ENCODE measurements around the gene NEDD4L. TPM values are rescaled to one million over a fixed set of nuclear protein-coding genes. Genes with fewer than 3 reads are reported as not detected.
"Not testable (repeated sequence)": the region's sequence is repeated elsewhere in the genome, so short reads cannot be mapped to it uniquely, and the experiment has no call there.

The NEDD4L gene
- polyA plus RNA-seq, 1 donor (not counting 4 experiments of a cell fraction or from before 2014, with no cell fraction given), result 52.6 TPM

DNA sequence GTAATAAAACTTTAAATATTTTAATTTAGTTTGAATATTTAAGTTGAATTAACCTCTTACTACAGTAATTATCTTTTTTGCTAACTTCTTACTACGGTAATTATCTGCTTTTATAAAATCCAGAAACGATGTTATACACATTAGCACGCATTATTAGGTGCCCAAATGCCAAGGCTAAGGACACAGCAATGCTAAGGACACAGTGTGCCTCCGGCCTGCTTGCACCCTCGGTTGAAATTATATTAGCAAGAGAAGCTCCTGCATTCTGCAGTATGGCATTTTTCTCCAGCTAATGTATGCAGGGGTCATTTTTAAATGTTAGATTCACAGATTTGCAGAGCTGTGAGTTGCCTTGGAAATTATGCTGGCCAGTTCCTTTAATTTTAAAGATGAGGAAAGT, 220.0 kb downstream of the NEDD4L start:
- Histone ChIP-seq H3K4me1 (ENCODE audit: control insufficient read depth, extremely low read depth, insufficient read depth, low read length) (peaks cover 54% of the 10 kb centered on the region), H3K27me3 (ENCODE audit: control insufficient read depth, extremely low read depth, insufficient read depth, low read length) (no peaks in the 10 kb centered on the region), H2AFZ (ENCODE audit: control insufficient read depth, low read length) (no peak overlapping the region), H3K4me2 (ENCODE audit: control insufficient read depth, extremely low read depth, insufficient read depth, low read depth, low read length) (no peak overlapping the region), H3K79me2 (ENCODE audit: control insufficient read depth, insufficient read depth, low read length) (peaks cover 74% of the 10 kb centered on the region), H3K36me3 (ENCODE audit: control insufficient read depth in 2 of 2, extremely low read depth in 1 of 2, insufficient read depth in 2 of 2, low read length in 2 of 2) (peaks cover 1 to 7% of the 10 kb centered on the region in 2 experiments), H3K4me3 (ENCODE audit: control insufficient read depth in 2 of 3, extremely low read depth in 1 of 3, insufficient read depth in 2 of 3, low read depth in 1 of 3, low read length in 3 of 3) (no peak overlapping the region), H3K9me3 (ENCODE audit: control insufficient read depth, low read depth, low read length) (no peaks in the 10 kb centered on the region), H3K9ac (ENCODE audit: control insufficient read depth, extremely low read depth, insufficient read depth, low read length) (no peak overlapping the region), H4K20me1 (ENCODE audit: control insufficient read depth, extremely low read depth, insufficient read depth, low read length) (no peaks in the 10 kb centered on the region), H3K9me1 (ENCODE audit: control insufficient read depth, extremely low read depth, insufficient read depth, low read length) (peaks cover 3% of the 10 kb centered on the region), H3K27ac (ENCODE audit: control insufficient read depth, insufficient read depth, low read length) (peak overlapping the region; percentile 68)
- FAIRE-seq, result no peak
- no peak for DNase-seq (ENCODE audit: low read depth, low spot score)
- dilution Hi-C loops (cut with MboI; ENCODE audit: extremely low pct_ligation_motif_present, low sequenced_read_pairs), result no loop called here
- no peak for TF ChIP-seq EZH2 (IDR thresholded peaks at IDR 0.05; ENCODE audit: low read length)
- TF ChIP-seq, protein P1, sequence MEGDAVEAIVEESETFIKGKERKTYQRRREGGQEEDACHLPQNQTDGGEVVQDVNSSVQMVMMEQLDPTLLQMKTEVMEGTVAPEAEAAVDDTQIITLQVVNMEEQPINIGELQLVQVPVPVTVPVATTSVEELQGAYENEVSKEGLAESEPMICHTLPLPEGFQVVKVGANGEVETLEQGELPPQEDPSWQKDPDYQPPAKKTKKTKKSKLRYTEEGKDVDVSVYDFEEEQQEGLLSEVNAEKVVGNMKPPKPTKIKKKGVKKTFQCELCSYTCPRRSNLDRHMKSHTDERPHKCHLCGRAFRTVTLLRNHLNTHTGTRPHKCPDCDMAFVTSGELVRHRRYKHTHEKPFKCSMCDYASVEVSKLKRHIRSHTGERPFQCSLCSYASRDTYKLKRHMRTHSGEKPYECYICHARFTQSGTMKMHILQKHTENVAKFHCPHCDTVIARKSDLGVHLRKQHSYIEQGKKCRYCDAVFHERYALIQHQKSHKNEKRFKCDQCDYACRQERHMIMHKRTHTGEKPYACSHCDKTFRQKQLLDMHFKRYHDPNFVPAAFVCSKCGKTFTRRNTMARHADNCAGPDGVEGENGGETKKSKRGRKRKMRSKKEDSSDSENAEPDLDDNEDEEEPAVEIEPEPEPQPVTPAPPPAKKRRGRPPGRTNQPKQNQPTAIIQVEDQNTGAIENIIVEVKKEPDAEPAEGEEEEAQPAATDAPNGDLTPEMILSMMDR (optimal IDR thresholded peaks at IDR 0.05 in 1 of 3, IDR thresholded peaks at IDR 0.05 in 1 of 3, conservative IDR thresholded peaks at IDR 0.05 in 1 of 3; ENCODE audit: extremely low read depth in 1 of 3, insufficient read depth in 2 of 3, low read length in 3 of 3), result no peak

DNA sequence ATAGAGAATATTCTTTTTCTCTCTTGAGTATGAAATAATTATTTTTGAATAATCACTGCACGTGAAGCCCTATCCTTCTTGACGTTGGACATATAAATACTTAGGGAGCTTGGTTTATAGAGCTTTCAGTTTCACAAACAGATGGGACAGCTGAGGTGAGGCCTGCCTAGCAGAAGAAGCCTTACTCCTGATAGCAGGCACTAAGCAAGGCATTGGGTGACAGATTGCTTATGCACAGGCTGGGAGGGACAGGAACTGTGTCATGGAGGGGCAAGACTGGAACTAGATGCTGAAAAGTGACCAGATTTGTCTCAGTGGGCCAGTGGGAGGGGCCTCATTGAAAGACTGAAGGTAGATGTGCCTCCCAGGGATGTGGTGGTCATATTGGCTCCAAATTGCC, 220.8 kb downstream of the NEDD4L start:
- H3K27me3 ChIP-seq (ENCODE audit: control insufficient read depth, extremely low read depth, insufficient read depth, low read length), result no peaks in the 10 kb centered on the region
- no peaks in the 10 kb centered on the region for H3K9me3 ChIP-seq (ENCODE audit: control insufficient read depth, low read depth, low read length)
- no peak overlapping the region for H2AFZ ChIP-seq (ENCODE audit: control insufficient read depth, low read length)
- H3K79me2 ChIP-seq (ENCODE audit: control insufficient read depth, insufficient read depth, low read length), result peaks cover 73% of the 10 kb centered on the region
- no peaks in the 10 kb centered on the region for H4K20me1 ChIP-seq (ENCODE audit: control insufficient read depth, extremely low read depth, insufficient read depth, low read length)
- peaks cover 62% of the 10 kb centered on the region for H3K4me1 ChIP-seq (ENCODE audit: control insufficient read depth, extremely low read depth, insufficient read depth, low read length)
- peaks cover 3% of the 10 kb centered on the region for H3K9me1 ChIP-seq (ENCODE audit: control insufficient read depth, extremely low read depth, insufficient read depth, low read length)
- no peak for TF ChIP-seq EZH2 (IDR thresholded peaks at IDR 0.05; ENCODE audit: low read length)
- TF ChIP-seq, protein P1 (optimal IDR thresholded peaks at IDR 0.05 in 1 of 3, IDR thresholded peaks at IDR 0.05 in 1 of 3, conservative IDR thresholded peaks at IDR 0.05 in 1 of 3; ENCODE audit: extremely low read depth in 1 of 3, insufficient read depth in 2 of 3, low read length in 3 of 3), result no peak
- DNase-seq (ENCODE audit: low read depth, low spot score), result no peak
- H3K9ac ChIP-seq (ENCODE audit: control insufficient read depth, extremely low read depth, insufficient read depth, low read length), result no peak overlapping the region
- no peak for FAIRE-seq
- H3K27ac ChIP-seq (ENCODE audit: control insufficient read depth, insufficient read depth, low read length), result peak overlapping the region; percentile 30
- H3K4me3 ChIP-seq (ENCODE audit: control insufficient read depth in 2 of 3, extremely low read depth in 1 of 3, insufficient read depth in 2 of 3, low read depth in 1 of 3, low read length in 3 of 3), result no peak overlapping the region
- peaks cover 1 to 7% of the 10 kb centered on the region in 2 experiments for H3K36me3 ChIP-seq (ENCODE audit: control insufficient read depth in 2 of 2, extremely low read depth in 1 of 2, insufficient read depth in 2 of 2, low read length in 2 of 2)
- no peak overlapping the region for H3K4me2 ChIP-seq (ENCODE audit: control insufficient read depth, extremely low read depth, insufficient read depth, low read depth, low read length)
- dilution Hi-C loops (cut with MboI; ENCODE audit: extremely low pct_ligation_motif_present, low sequenced_read_pairs), result no loop called here

DNA sequence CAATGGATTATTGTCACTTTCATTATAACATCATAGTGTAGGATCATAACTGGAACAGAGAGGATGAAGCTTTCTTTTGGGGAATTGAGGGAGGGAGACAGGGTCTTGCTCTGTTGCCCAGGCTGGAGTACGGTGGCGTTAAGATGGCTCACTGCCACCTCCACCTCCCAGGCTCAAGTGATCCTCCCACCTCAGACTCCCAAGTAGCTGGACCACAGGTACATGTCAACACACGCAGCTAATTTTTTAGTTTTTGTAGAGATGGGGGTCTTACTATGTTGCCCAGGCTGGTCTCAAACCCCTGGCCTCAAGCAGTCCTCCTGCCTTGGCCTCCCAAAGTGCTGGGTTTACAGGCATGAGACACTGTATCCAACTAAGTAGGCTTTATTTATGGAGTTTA, 221.5 kb downstream of the NEDD4L start:
- H3K9me1 ChIP-seq (ENCODE audit: control insufficient read depth, extremely low read depth, insufficient read depth, low read length); DNase-seq (ENCODE audit: low read depth, low spot score); H3K9ac ChIP-seq (ENCODE audit: control insufficient read depth, extremely low read depth, insufficient read depth, low read length); H3K36me3 ChIP-seq (ENCODE audit: control insufficient read depth in 2 of 2, extremely low read depth in 1 of 2, insufficient read depth in 2 of 2, low read length in 2 of 2); H3K4me3 ChIP-seq (ENCODE audit: control insufficient read depth in 2 of 3, extremely low read depth in 1 of 3, insufficient read depth in 2 of 3, low read depth in 1 of 3, low read length in 3 of 3); H3K4me2 ChIP-seq (ENCODE audit: control insufficient read depth, extremely low read depth, insufficient read depth, low read depth, low read length); H2AFZ ChIP-seq (ENCODE audit: control insufficient read depth, low read length); H3K27me3 ChIP-seq (ENCODE audit: control insufficient read depth, extremely low read depth, insufficient read depth, low read length); H4K20me1 ChIP-seq (ENCODE audit: control insufficient read depth, extremely low read depth, insufficient read depth, low read length); H3K9me3 ChIP-seq (ENCODE audit: control insufficient read depth, low read depth, low read length); FAIRE-seq; dilution Hi-C loops (cut with MboI; ENCODE audit: extremely low pct_ligation_motif_present, low sequenced_read_pairs): not testable (repeated sequence)
- H3K79me2 ChIP-seq (ENCODE audit: control insufficient read depth, insufficient read depth, low read length), result peaks cover 71% of the 10 kb centered on the region
- peak overlapping the region; percentile 30 for H3K27ac ChIP-seq (ENCODE audit: control insufficient read depth, insufficient read depth, low read length)
- H3K4me1 ChIP-seq (ENCODE audit: control insufficient read depth, extremely low read depth, insufficient read depth, low read length), result peaks cover 68% of the 10 kb centered on the region

Data from keratinocyte (primary cell).